ENCODE results near the gene TRIP4.

DNA sequence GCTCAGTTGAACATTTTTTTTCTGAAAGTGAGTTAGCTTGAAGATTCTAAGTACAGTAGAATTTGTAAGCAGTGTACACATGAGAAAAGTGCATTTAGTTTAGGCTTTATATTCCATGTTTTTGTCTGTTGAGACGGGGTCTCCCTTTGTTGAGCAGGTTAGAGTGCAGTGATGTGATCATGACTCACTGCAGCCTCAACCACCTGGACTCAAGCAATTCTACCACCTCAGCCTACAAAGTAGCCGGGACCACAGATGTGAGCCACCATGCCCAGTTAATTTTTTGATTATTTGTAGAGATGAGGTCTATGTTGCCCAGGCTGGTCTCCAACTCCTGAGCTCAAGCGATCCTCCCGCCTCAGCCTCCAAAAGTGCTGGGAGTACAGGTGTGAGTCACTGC, 26.4 kb upstream of the TRIP4 start:
- TF ChIP-seq MAFK (IDR thresholded peaks at IDR 0.05; ENCODE audit: low read depth, low read length): no peak
- TF ChIP-seq HDAC2 (IDR thresholded peaks at IDR 0.05; ENCODE audit: borderline replicate concordance in 1 of 2, low read depth in 2 of 2, low read length in 2 of 2): no peak
- TF ChIP-seq, protein P1, sequence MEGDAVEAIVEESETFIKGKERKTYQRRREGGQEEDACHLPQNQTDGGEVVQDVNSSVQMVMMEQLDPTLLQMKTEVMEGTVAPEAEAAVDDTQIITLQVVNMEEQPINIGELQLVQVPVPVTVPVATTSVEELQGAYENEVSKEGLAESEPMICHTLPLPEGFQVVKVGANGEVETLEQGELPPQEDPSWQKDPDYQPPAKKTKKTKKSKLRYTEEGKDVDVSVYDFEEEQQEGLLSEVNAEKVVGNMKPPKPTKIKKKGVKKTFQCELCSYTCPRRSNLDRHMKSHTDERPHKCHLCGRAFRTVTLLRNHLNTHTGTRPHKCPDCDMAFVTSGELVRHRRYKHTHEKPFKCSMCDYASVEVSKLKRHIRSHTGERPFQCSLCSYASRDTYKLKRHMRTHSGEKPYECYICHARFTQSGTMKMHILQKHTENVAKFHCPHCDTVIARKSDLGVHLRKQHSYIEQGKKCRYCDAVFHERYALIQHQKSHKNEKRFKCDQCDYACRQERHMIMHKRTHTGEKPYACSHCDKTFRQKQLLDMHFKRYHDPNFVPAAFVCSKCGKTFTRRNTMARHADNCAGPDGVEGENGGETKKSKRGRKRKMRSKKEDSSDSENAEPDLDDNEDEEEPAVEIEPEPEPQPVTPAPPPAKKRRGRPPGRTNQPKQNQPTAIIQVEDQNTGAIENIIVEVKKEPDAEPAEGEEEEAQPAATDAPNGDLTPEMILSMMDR (IDR thresholded peaks at IDR 0.05; ENCODE audit: control extremely low read depth in 1 of 3, insufficient read depth in 1 of 3, low read depth in 1 of 3, low read length in 3 of 3): no peak
- no peak for TF ChIP-seq RAD21 (IDR thresholded peaks at IDR 0.05 in 1 of 2, conservative IDR thresholded peaks at IDR 0.05 in 1 of 2; ENCODE audit: low read depth in 2 of 2, low read length in 2 of 2)
- TF ChIP-seq, protein P2, sequence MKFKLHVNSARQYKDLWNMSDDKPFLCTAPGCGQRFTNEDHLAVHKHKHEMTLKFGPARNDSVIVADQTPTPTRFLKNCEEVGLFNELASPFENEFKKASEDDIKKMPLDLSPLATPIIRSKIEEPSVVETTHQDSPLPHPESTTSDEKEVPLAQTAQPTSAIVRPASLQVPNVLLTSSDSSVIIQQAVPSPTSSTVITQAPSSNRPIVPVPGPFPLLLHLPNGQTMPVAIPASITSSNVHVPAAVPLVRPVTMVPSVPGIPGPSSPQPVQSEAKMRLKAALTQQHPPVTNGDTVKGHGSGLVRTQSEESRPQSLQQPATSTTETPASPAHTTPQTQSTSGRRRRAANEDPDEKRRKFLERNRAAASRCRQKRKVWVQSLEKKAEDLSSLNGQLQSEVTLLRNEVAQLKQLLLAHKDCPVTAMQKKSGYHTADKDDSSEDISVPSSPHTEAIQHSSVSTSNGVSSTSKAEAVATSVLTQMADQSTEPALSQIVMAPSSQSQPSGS (IDR thresholded peaks at IDR 0.05; ENCODE audit: low read length): no peak
- no peak for TF ChIP-seq RFX5 (IDR thresholded peaks at IDR 0.05; ENCODE audit: borderline replicate concordance, low read depth, low read length)
- no peak for TF ChIP-seq EZH2 (IDR thresholded peaks at IDR 0.05; ENCODE audit: low read depth, low read length, severe bottlenecking)
